ENCODE measurements around the gene UBA3.

DNA sequence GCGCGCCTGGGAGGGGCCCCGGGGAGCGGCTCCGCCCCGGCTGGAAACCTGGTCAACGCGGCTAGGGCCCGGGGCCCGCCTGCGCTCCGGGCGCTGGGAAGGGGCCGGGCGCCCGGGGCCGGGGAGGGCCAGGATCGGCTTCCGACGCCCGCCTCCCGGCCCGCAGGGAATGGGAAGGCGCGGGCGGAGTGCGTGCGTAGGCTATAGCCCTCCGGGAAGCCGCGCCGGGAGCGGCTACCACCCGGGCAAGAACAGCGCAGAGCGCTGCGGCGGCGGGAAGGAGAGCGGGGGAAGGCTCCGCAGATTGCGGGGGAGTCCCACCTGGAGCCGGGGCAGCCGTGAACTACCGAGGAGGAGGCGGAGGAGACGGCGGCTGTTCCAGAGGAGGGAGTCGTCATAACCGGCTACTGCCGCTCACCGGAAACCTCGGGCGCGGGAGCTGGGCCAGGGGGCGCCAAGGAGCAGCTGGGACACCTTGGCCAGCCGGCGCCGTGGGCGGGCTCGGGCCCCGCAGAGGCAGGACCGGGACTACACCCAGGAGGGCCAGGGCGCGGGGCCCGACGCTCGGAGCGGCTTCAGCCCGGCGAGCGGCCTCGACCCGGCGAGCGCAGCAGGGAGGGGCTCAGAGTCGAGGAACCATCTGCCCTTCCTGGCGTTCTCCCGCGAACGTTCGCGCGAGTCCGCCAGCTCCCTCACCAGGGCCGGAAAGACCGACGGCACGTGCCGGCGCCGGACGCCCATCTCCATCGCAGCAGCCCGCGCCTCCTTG, 66.7 kb downstream of the UBA3 start, which contains the start of gene EOGT:
- TF ChIP-seq SP1 (IDR thresholded peaks at IDR 0.05; ENCODE audit: low read depth) (no peak), CTCF (IDR thresholded peaks at IDR 0.05 in 2 of 3, conservative IDR thresholded peaks at IDR 0.05 in 1 of 3; ENCODE audit: borderline replicate concordance in 1 of 3, insufficient read depth in 1 of 3, low read depth in 2 of 3, low read length in 2 of 3) (peak; percentile 33 to 71 (median 54); a peak in 5 of 6 replicates), POLR2A (IDR thresholded peaks at IDR 0.05; ENCODE audit: borderline replicate concordance, extremely low read depth, insufficient read depth, insufficient read length) (peak; percentile 36), CEBPB (IDR thresholded peaks at IDR 0.05; ENCODE audit: low read depth) (no peak), EZH2 (IDR thresholded peaks at IDR 0.05) (no peak), ZFX (IDR thresholded peaks at IDR 0.05) (peak; percentile 85), TCF7L2 (IDR thresholded peaks at IDR 0.05; ENCODE audit: borderline replicate concordance, extremely low read depth, insufficient read depth, insufficient read length) (peak; percentile 34), RAD21 (IDR thresholded peaks at IDR 0.05; ENCODE audit: low read depth) (0 out of 2 replicates have a peak, but pooled peaks have one; percentile 21), EZH2phosphoT487 (IDR thresholded peaks at IDR 0.05; ENCODE audit: borderline replicate concordance) (no peak)
- TF ChIP-seq, protein P1, sequence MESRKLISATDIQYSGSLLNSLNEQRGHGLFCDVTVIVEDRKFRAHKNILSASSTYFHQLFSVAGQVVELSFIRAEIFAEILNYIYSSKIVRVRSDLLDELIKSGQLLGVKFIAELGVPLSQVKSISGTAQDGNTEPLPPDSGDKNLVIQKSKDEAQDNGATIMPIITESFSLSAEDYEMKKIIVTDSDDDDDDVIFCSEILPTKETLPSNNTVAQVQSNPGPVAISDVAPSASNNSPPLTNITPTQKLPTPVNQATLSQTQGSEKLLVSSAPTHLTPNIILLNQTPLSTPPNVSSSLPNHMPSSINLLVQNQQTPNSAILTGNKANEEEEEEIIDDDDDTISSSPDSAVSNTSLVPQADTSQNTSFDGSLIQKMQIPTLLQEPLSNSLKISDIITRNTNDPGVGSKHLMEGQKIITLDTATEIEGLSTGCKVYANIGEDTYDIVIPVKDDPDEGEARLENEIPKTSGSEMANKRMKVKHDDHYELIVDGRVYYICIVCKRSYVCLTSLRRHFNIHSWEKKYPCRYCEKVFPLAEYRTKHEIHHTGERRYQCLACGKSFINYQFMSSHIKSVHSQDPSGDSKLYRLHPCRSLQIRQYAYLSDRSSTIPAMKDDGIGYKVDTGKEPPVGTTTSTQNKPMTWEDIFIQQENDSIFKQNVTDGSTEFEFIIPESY (IDR thresholded peaks at IDR 0.05; ENCODE audit: extremely low read depth, insufficient replicate concordance, low read length), result peak; percentile 28

Data from HCT116 (cell line).